GM12878 (cell line): ENCODE data around the gene EEF1A2. TPM values are rescaled to one million over a fixed set of nuclear protein-coding genes. Genes with fewer than 3 reads are reported as not detected.

Experiments used
- CHD1 ChIP-seq: IDR thresholded peaks from 2 replicates; pipeline ENCODE4 v1.6.1; 2012; ENCODE audit warnings: low read depth, low read length, improper control_type of control experiment
- CREB1 ChIP-seq: IDR thresholded peaks from 2 replicates; pipeline ENCODE4 v1.6.1; 2012; ENCODE audit warnings: low read depth, mild to moderate bottlenecking, inconsistent platforms
- EED ChIP-seq: sonication (generic); IDR thresholded peaks from 2 replicates; pipeline ENCODE4 v1.6.1; 2016; ENCODE audit warnings: antibody characterized with exemption, low read depth
- GABPA ChIP-seq: IDR thresholded peaks from 2 replicates; pipeline ENCODE4 v1.6.1; 2014; ENCODE audit warnings: antibody characterized with exemption, low read depth, mild to moderate bottlenecking, inconsistent platforms
- JUNB ChIP-seq: IDR thresholded peaks from 2 replicates; pipeline ENCODE4 v1.6.1; 2016; ENCODE audit warnings: antibody characterized with exemption, mild to moderate bottlenecking
- JUND ChIP-seq: IDR thresholded peaks from 2 replicates; pipeline ENCODE4 v1.6.1; 2012; ENCODE audit warnings: low read depth, mild to moderate bottlenecking, low read length, improper control_type of control experiment, moderate library complexity
- NFXL1 ChIP-seq: fragments of 450-650 bp; IDR thresholded peaks from 2 replicates; pipeline ENCODE4 v1.6.1; 2017; ENCODE audit warnings: antibody characterized with exemption, mild to moderate bottlenecking, borderline replicate concordance
- PAX8 ChIP-seq: fragments of 450-650 bp; IDR thresholded peaks from 2 replicates; pipeline ENCODE4 v1.6.1; 2017; ENCODE audit warnings: mild to moderate bottlenecking, moderate library complexity
- POU2F2 ChIP-seq: IDR thresholded peaks from 3 replicates; pipeline ENCODE4 v1.6.1; 2011; ENCODE audit warnings: low read depth, mild to moderate bottlenecking, low read length, borderline replicate concordance
- SIN3A ChIP-seq: IDR thresholded peaks from 2 replicates; pipeline ENCODE4 v1.6.1; 2012; ENCODE audit warnings: low read depth, low read length, improper control_type of control experiment
- TCF12 ChIP-seq: IDR thresholded peaks from 2 replicates; pipeline ENCODE4 v1.6.1; 2011; ENCODE audit warnings: low read depth, mild to moderate bottlenecking, low read length
- YBX1 ChIP-seq: fragments of 450-650 bp; IDR thresholded peaks from 2 replicates; pipeline ENCODE4 v1.6.1; 2016; ENCODE audit warnings: antibody characterized with exemption
- ZZZ3 ChIP-seq: IDR thresholded peaks from 2 replicates; pipeline ENCODE4 v1.6.1; 2011; ENCODE audit warnings: low read depth; ENCODE audit not compliant: control insufficient read depth, insufficient read length
- polyA plus RNA-seq, 11 experiments: library from polyadenylated mRNA; depleted of rRNA in 4 of 11; unstranded in 6 of 11; stranded (reverse) in 5 of 11; fragments of >200 nt; fragmentation: Nextera tagmentation in 4 of 11; fragmentation: Illumina TruSeq in 1 of 11; extraction: Ambion mirVana in 4 of 11; extraction: Trizol in 1 of 11; gene quantifications; 1 replicate in 1 of 11; 2 replicates in 10 of 11; pipeline versions ENCODE4 v1.2.1 to v1.2.3, GENCODE V29; 2011 to 2016; ENCODE audit warnings: inconsistent platforms in 2 of 11, missing spikeins in 2 of 11, low read depth in 1 of 11
- total RNA-seq, 4 experiments: library from RNA; depleted of rRNA in 3 of 4; stranded (reverse); fragments of >200 nt in 3 of 4; fragmentation: Illumina TruSeq in 1 of 4; extraction: Trizol in 1 of 4; gene quantifications; 2 replicates each; pipeline versions ENCODE4 v1.2.1 to v1.2.3, GENCODE V29; 2013 to 2021
- TF ChIP-seq, protein P1 (sequence below): fragments of 450-650 bp; IDR thresholded peaks from 2 replicates; pipeline ENCODE4 v1.6.1; 2016; ENCODE audit warnings: mild to moderate bottlenecking
- TF ChIP-seq, protein P2 (sequence below): fragments of 450-650 bp; conservative IDR thresholded peaks from 2 replicates; pipeline ENCODE4 v1.6.1; 2017; ENCODE audit warnings: mild to moderate bottlenecking, moderate library complexity
- TF ChIP-seq, protein P3 (sequence below): fragments of 450-650 bp; IDR thresholded peaks from 2 replicates; pipeline ENCODE4 v1.6.1; 2014; ENCODE audit warnings: mild to moderate bottlenecking
- TF ChIP-seq, protein P4 (sequence below): fragments of 450-650 bp; IDR thresholded peaks from 2 replicates; pipeline ENCODE4 v1.6.1; 2017; ENCODE audit warnings: mild to moderate bottlenecking, moderate library complexity
- TF ChIP-seq, protein P5 (sequence below): fragments of 450-650 bp; IDR thresholded peaks from 2 replicates; pipeline ENCODE4 v1.6.1; 2018; ENCODE audit warnings: borderline replicate concordance, mild to moderate bottlenecking; ENCODE audit not compliant: partially characterized antibody
- TF ChIP-seq, protein P6 (sequence below): IDR thresholded peaks from 2 replicates; pipeline ENCODE4 v1.6.1; 2011; ENCODE audit warnings: borderline replicate concordance, low read depth, mild to moderate bottlenecking, moderate library complexity, low read length; ENCODE audit not compliant: insufficient read depth, poor library complexity, severe bottlenecking

The EEF1A2 gene
- total and polyA plus RNA-seq, 10 of the 15 experiments (the other 5 are each of a cell fraction or from before 2014, with no cell fraction given) = 0.56 TPM; not detected in 9

DNA sequence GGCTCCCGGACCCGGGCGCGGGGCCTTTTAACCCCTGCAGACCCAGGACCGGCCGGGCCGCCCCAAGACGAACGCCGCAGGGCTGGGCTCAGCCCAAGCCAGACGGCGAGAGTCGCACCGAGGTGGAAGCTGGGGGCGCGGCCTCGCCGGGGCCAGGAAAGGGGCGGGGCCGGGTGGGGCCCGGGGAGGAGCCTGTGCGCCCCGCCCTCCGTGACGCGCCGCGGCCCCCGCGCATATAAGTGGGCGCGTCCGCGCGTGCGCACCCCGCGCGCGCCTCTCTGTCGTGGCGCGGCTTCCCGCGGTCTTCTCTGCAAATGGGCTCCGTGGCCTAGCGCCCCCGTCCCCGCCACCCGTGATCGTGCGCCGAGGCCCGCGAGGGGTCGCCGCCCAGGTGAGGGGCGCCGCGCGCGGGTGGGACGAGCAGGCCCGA lies 21.6 kb upstream of the EEF1A2 start, which contains the start of gene PPDPF (continued):
- TF ChIP-seq JUNB (no peak), YBX1 (no peak), PAX8 (no peak), NFXL1 (no peak), ZZZ3 (no peak), SIN3A (no peak; the same call in 1 of the 2 replicates), TCF12 (no peak), GABPA (no peak), EED (no peak), POU2F2 (peak; percentile 65; the same call in 1 of the 3 replicates), CHD1 (no peak), JUND (no peak; the same call in 1 of the 2 replicates), CREB1 (peak; percentile 59; the same call in 1 of the 2 replicates)
- TF ChIP-seq, protein P1, sequence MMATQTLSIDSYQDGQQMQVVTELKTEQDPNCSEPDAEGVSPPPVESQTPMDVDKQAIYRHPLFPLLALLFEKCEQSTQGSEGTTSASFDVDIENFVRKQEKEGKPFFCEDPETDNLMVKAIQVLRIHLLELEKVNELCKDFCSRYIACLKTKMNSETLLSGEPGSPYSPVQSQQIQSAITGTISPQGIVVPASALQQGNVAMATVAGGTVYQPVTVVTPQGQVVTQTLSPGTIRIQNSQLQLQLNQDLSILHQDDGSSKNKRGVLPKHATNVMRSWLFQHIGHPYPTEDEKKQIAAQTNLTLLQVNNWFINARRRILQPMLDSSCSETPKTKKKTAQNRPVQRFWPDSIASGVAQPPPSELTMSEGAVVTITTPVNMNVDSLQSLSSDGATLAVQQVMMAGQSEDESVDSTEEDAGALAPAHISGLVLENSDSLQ = no peak
- TF ChIP-seq, protein P2, sequence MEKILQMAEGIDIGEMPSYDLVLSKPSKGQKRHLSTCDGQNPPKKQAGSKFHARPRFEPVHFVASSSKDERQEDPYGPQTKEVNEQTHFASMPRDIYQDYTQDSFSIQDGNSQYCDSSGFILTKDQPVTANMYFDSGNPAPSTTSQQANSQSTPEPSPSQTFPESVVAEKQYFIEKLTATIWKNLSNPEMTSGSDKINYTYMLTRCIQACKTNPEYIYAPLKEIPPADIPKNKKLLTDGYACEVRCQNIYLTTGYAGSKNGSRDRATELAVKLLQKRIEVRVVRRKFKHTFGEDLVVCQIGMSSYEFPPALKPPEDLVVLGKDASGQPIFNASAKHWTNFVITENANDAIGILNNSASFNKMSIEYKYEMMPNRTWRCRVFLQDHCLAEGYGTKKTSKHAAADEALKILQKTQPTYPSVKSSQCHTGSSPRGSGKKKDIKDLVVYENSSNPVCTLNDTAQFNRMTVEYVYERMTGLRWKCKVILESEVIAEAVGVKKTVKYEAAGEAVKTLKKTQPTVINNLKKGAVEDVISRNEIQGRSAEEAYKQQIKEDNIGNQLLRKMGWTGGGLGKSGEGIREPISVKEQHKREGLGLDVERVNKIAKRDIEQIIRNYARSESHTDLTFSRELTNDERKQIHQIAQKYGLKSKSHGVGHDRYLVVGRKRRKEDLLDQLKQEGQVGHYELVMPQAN = 0 out of 2 replicates have a peak, but pooled peaks have one; percentile 68
- TF ChIP-seq, protein P3, sequence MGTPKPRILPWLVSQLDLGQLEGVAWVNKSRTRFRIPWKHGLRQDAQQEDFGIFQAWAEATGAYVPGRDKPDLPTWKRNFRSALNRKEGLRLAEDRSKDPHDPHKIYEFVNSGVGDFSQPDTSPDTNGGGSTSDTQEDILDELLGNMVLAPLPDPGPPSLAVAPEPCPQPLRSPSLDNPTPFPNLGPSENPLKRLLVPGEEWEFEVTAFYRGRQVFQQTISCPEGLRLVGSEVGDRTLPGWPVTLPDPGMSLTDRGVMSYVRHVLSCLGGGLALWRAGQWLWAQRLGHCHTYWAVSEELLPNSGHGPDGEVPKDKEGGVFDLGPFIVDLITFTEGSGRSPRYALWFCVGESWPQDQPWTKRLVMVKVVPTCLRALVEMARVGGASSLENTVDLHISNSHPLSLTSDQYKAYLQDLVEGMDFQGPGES = no peak
- TF ChIP-seq, protein P4, sequence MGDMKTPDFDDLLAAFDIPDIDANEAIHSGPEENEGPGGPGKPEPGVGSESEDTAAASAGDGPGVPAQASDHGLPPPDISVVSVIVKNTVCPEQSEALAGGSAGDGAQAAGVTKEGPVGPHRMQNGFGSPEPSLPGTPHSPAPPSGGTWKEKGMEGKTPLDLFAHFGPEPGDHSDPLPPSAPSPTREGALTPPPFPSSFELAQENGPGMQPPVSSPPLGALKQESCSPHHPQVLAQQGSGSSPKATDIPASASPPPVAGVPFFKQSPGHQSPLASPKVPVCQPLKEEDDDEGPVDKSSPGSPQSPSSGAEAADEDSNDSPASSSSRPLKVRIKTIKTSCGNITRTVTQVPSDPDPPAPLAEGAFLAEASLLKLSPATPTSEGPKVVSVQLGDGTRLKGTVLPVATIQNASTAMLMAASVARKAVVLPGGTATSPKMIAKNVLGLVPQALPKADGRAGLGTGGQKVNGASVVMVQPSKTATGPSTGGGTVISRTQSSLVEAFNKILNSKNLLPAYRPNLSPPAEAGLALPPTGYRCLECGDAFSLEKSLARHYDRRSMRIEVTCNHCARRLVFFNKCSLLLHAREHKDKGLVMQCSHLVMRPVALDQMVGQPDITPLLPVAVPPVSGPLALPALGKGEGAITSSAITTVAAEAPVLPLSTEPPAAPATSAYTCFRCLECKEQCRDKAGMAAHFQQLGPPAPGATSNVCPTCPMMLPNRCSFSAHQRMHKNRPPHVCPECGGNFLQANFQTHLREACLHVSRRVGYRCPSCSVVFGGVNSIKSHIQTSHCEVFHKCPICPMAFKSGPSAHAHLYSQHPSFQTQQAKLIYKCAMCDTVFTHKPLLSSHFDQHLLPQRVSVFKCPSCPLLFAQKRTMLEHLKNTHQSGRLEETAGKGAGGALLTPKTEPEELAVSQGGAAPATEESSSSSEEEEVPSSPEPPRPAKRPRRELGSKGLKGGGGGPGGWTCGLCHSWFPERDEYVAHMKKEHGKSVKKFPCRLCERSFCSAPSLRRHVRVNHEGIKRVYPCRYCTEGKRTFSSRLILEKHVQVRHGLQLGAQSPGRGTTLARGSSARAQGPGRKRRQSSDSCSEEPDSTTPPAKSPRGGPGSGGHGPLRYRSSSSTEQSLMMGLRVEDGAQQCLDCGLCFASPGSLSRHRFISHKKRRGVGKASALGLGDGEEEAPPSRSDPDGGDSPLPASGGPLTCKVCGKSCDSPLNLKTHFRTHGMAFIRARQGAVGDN = no peak
- TF ChIP-seq, protein P5, sequence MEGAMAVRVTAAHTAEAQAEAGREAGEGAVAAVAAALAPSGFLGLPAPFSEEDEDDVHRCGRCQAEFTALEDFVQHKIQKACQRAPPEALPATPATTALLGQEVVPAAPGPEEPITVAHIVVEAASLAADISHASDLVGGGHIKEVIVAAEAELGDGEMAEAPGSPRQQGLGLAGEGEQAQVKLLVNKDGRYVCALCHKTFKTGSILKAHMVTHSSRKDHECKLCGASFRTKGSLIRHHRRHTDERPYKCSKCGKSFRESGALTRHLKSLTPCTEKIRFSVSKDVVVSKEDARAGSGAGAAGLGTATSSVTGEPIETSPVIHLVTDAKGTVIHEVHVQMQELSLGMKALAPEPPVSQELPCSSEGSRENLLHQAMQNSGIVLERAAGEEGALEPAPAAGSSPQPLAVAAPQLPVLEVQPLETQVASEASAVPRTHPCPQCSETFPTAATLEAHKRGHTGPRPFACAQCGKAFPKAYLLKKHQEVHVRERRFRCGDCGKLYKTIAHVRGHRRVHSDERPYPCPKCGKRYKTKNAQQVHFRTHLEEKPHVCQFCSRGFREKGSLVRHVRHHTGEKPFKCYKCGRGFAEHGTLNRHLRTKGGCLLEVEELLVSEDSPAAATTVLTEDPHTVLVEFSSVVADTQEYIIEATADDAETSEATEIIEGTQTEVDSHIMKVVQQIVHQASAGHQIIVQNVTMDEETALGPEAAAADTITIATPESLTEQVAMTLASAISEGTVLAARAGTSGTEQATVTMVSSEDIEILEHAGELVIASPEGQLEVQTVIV = no peak
- TF ChIP-seq, protein P6, sequence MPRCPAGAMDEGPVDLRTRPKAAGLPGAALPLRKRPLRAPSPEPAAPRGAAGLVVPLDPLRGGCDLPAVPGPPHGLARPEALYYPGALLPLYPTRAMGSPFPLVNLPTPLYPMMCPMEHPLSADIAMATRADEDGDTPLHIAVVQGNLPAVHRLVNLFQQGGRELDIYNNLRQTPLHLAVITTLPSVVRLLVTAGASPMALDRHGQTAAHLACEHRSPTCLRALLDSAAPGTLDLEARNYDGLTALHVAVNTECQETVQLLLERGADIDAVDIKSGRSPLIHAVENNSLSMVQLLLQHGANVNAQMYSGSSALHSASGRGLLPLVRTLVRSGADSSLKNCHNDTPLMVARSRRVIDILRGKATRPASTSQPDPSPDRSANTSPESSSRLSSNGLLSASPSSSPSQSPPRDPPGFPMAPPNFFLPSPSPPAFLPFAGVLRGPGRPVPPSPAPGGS = no peak
